A549 (cell line): ENCODE results near the gene LBHD1. TPM values are rescaled to one million over a fixed set of nuclear protein-coding genes. Genes with fewer than 3 reads are reported as not detected.
"Not testable (repeated sequence)": the region's sequence is repeated elsewhere in the genome, so short reads cannot be mapped to it uniquely, and the experiment has no call there.

Experiments used
- ATAC-seq, 2 experiments: fragments of 200-7000 bp in 1 of 2; fragments of >200 bp in 1 of 2; cut with Nextera tagmentation in 1 of 2; cut with Tn5 transposase in 1 of 2; 3 replicates each; pipeline versions ENCODE4 v1.8.0 to v1.9.1; 2018 to 2020; ENCODE audit warnings: mild to moderate bottlenecking in 1 of 2, moderate library complexity in 1 of 2
- CTCF ChIA-PET: fragments of 300-600 bp; sonication (Branson Sonifier 250); formaldehyde crosslinking; extraction: SDS; loops from one replicate; lab custom pipeline; 2021; ENCODE audit warnings: antibody characterized with exemption, inconsistent platforms; lab: Yijun Ruan, JAX
- POLR2A ChIA-PET: fragments of 350-600 bp; formaldehyde crosslinking; extraction: SDS; loops from one replicate; lab custom pipeline; 2021; ENCODE audit warnings: antibody characterized with exemption, inconsistent platforms; lab: Yijun Ruan, JAX
- DNase-seq, 2 experiments: peaks; one replicate each; pipeline versions ENCODE4 v3.0.0 to v3.0.0-alpha.2; 2011 to 2016; ENCODE audit warnings: low read depth in 1 of 2, low spot score in 1 of 2
- FAIRE-seq: peaks from 2 replicates; lab custom pipeline; 2011; peaks lifted over from hg19 to GRCh38; lab: Jason Lieb, UNC
- H3K27ac ChIP-seq, 2 experiments: fragments of >200 bp; sonication (Bioruptor Twin); formaldehyde crosslinking; 3 replicates each; pipeline ENCODE4 v1.5.1; 2016 to 2017
- H3K4me1 ChIP-seq: fragments of >200 bp; sonication (Bioruptor Twin); formaldehyde crosslinking; 3 replicates; pipeline ENCODE4 v1.6.1; 2016
- H3K4me2 ChIP-seq: fragments of >200 bp; sonication (Bioruptor Twin); formaldehyde crosslinking; 3 replicates; pipeline ENCODE4 v1.6.1; 2016
- H3K4me3 ChIP-seq: fragments of >200 bp; sonication (Bioruptor Twin); formaldehyde crosslinking; 3 replicates; pipeline ENCODE4 v1.5.1; 2016
- H3K9me3 ChIP-seq: fragments of >200 bp; sonication (Bioruptor Twin); formaldehyde crosslinking; 3 replicates; pipeline ENCODE4 v1.6.1; 2016
- ATOH8 ChIP-seq: fragments of 250-450 bp; sonication (Bioruptor Pico); IDR thresholded peaks from 2 replicates; pipeline ENCODE4 v1.5.0; 2020; ENCODE audit warnings: low read depth, mild to moderate bottlenecking, moderate library complexity
- BCL3 ChIP-seq: fragments of >200 bp; sonication (Bioruptor Twin); formaldehyde crosslinking; IDR thresholded peaks from 3 replicates; pipeline ENCODE4 v1.6.1; 2016
- CEBPB ChIP-seq, 2 experiments: fragments of >200 bp in 1 of 2; sonication (Bioruptor Twin) in 1 of 2; formaldehyde crosslinking in 1 of 2; IDR thresholded peaks; 2 replicates each; pipeline ENCODE4 v1.6.1; 2012 to 2016
- CHD2 ChIP-seq: fragments of 150-350 bp; IDR thresholded peaks from 2 replicates; pipeline ENCODE4 v1.6.1; 2014; ENCODE audit warnings: low read length; ENCODE audit not compliant: partially characterized antibody
- FOSL2 ChIP-seq, 2 experiments: fragments of 450-650 bp in 1 of 2; fragments of >200 bp in 1 of 2; sonication (Bioruptor Twin) in 1 of 2; formaldehyde crosslinking; IDR thresholded peaks; 2 replicates each; pipeline versions ENCODE4 v1.5.0 to v1.6.1; 2016 to 2020; ENCODE audit warnings: mild to moderate bottlenecking in 1 of 2, moderate library complexity in 1 of 2
- FOXS1 ChIP-seq: fragments of 250-450 bp; sonication (Bioruptor Pico); IDR thresholded peaks from 2 replicates; pipeline ENCODE4 v1.5.0; 2020; ENCODE audit warnings: mild to moderate bottlenecking, moderate library complexity
- GATA3 ChIP-seq: IDR thresholded peaks from 2 replicates; pipeline ENCODE4 v1.6.1; 2012; ENCODE audit warnings: borderline replicate concordance
- HEYL ChIP-seq: fragments of 250-450 bp; sonication (Bioruptor Pico); IDR thresholded peaks from 2 replicates; pipeline ENCODE4 v1.8.0; 2021; ENCODE audit warnings: mild to moderate bottlenecking, moderate library complexity
- HOXB5 ChIP-seq: fragments of 250-450 bp; sonication (Bioruptor Pico); IDR thresholded peaks from 2 replicates; pipeline ENCODE4 v1.5.0; 2020; ENCODE audit warnings: mild to moderate bottlenecking, moderate library complexity
- JUNB ChIP-seq: fragments of >200 bp; sonication (Bioruptor Twin); formaldehyde crosslinking; IDR thresholded peaks from 2 replicates; pipeline ENCODE4 v1.6.1; 2016
- MAX ChIP-seq: IDR thresholded peaks from 2 replicates; pipeline ENCODE4 v1.6.1; 2012
- MYC ChIP-seq: IDR thresholded peaks from 2 replicates; pipeline ENCODE4 v1.6.1; 2012; ENCODE audit warnings: mild to moderate bottlenecking, inconsistent platforms, low read length, improper control_type of control experiment, borderline replicate concordance
- PBX3 ChIP-seq: IDR thresholded peaks from 2 replicates; pipeline ENCODE4 v1.6.1; 2012
- RAD21 ChIP-seq, 2 experiments: fragments of >200 bp in 1 of 2; sonication (Bioruptor Twin) in 1 of 2; formaldehyde crosslinking in 1 of 2; IDR thresholded peaks in 1 of 2; conservative IDR thresholded peaks in 1 of 2; 2 replicates in 1 of 2; 3 replicates in 1 of 2; pipeline ENCODE4 v1.6.1; 2012 to 2018; ENCODE audit warnings: inconsistent platforms in 1 of 2
- USF2 ChIP-seq: fragments of 450-650 bp; IDR thresholded peaks from 2 replicates; pipeline ENCODE4 v1.6.1; 2014; ENCODE audit warnings: antibody characterized with exemption
- ZFP36 ChIP-seq: fragments of 450-650 bp; IDR thresholded peaks from 2 replicates; pipeline ENCODE4 v1.6.1; 2014; ENCODE audit warnings: borderline replicate concordance; ENCODE audit not compliant: partially characterized antibody
- ZNF302 ChIP-seq: fragments of 250-450 bp; sonication (Bioruptor Pico); IDR thresholded peaks from 2 replicates; pipeline ENCODE4 v1.9.0; 2021; ENCODE audit warnings: inconsistent platforms, mild to moderate bottlenecking, moderate library complexity
- ZSCAN20 ChIP-seq: fragments of 250-450 bp; sonication (Bioruptor Pico); IDR thresholded peaks from 2 replicates; pipeline ENCODE4 v1.8.0; 2022; ENCODE audit warnings: mild to moderate bottlenecking, moderate library complexity
- WGBS: methylation state at CpG from one replicate; pipeline ENCODE4 v1.1.6; 2017; ENCODE audit errors: missing lambda C conversion rate; 5-methylcytosine and 5-hydroxymethylcytosine counted together
- polyA plus RNA-seq, 4 experiments: library from polyadenylated mRNA; depleted of rRNA in 3 of 4; stranded (reverse); fragments of >200 nt; fragmentation: RNase III in 1 of 4; extraction: RNeasy Plus Mini Kit Qiagen cat#74134 plus additional on column Dnase treatment in 1 of 4; gene quantifications; 2 replicates in 3 of 4; 3 replicates in 1 of 4; pipeline ENCODE4 v1.2.3, GENCODE V29; 2011 to 2017

Gene LBHD1
- polyA plus RNA-seq, 2 of the 4 experiments (the other 2 are of a cell fraction): 4.1 to 6.8 TPM

- peak; percentile 53; the same call in 1 of the 2 replicates for TF ChIP-seq ATOH8 (CRISPR knock-in tag)
- TF ChIP-seq PBX3: peak; percentile 85
- peak; percentile 70; the same call in 1 of the 2 replicates for TF ChIP-seq FOXS1 (CRISPR knock-in tag)
- no peak for TF ChIP-seq JUNB
- peak; percentile 89 for TF ChIP-seq BCL3
- no peak for TF ChIP-seq HEYL (CRISPR knock-in tag)
- peak; percentile 54 for TF ChIP-seq CHD2
- TF ChIP-seq MYC: no peak; the same call in 1 of the 2 replicates
- TF ChIP-seq CEBPB (IDR thresholded peaks at IDR 0.05): peak; percentile 34 to 85; a peak in 3 of 4 replicates
- 0 out of 2 replicates have a peak, but pooled peaks have one; percentile 77 for TF ChIP-seq HOXB5
- no peak for TF ChIP-seq FOSL2 (IDR thresholded peaks at IDR 0.05)
- peak; percentile 71 for TF ChIP-seq FOSL2 (CRISPR knock-in tag; IDR thresholded peaks at IDR 0.05)
- peak; percentile 81 for TF ChIP-seq USF2
- TF ChIP-seq ZNF302 (CRISPR knock-in tag): no peak
Measured at GRCh38 chr11:62621567-62622470, 50.2 kb downstream of the LBHD1 start, which contains the start of gene B3GAT3 (continued).

DNA sequence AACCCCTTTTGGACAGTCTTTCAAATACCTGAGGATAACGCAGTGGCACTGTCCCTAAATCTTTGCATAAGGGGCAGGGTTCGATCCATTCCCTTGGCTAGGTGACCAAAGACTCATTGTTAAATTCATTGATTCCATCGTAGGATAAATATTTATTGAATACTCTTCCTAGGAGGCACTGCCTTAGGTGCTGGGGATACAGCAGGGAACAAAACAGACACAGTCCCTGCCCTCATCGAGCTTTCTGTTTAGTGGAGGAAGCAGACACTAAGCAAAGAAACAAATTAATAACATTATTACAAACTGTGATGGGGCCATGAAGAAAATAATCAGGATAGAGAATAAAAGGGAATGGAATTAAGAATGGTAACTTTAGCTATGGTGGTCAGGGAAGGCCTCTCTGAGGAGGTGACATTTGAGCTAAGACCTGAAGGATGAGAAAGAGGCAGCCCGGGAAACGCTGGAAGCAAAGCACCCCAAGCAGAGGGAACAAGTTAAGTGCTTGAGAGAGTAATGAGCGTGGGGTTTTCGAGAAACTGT, 51.0 kb downstream of the LBHD1 start:
- DNase-seq: no peak
- peak overlapping the region; percentile 77 for H3K4me3 ChIP-seq
- CTCF ChIA-PET: interaction anchor here (0.6 to 4.9 kb wide), 11 partner anchors 9 to 724 kb away, joined by 3 to 48 read pairs (median 5); partner anchors contain the start of genes C11orf98, CSKMT, EML3 and ROM1
- no peak for ATAC-seq
- peak overlapping the region; percentile 92 for H3K27ac ChIP-seq
- WGBS: 36% methylated on average over 8 of the region's 8 CpGs
- no peak for FAIRE-seq
- peak overlapping the region; percentile 99 for H3K4me2 ChIP-seq
- H3K9me3 ChIP-seq: no peaks in the 10 kb centered on the region
- TF ChIP-seq CHD2: no peak
- TF ChIP-seq ZNF302 (CRISPR knock-in tag): no peak
- TF ChIP-seq MAX: no peak
- no peak for TF ChIP-seq ZSCAN20 (CRISPR knock-in tag)
- TF ChIP-seq RAD21 (conservative IDR thresholded peaks at IDR 0.05 in 1 of 2, IDR thresholded peaks at IDR 0.05 in 1 of 2): no peak
- TF ChIP-seq HOXB5: no peak
- peak; percentile 89 for TF ChIP-seq ZFP36
- no peak for TF ChIP-seq GATA3
- POLR2A ChIA-PET: interaction anchor here (1.0 to 4.6 kb wide), 12 partner anchors 8 to 133 kb away, joined by 3 to 48 read pairs (median 6); partner anchors contain the start of genes C11orf98, CSKMT, EEF1G and EML3
- H3K4me1 ChIP-seq: peaks cover 15% of the 10 kb centered on the region

DNA sequence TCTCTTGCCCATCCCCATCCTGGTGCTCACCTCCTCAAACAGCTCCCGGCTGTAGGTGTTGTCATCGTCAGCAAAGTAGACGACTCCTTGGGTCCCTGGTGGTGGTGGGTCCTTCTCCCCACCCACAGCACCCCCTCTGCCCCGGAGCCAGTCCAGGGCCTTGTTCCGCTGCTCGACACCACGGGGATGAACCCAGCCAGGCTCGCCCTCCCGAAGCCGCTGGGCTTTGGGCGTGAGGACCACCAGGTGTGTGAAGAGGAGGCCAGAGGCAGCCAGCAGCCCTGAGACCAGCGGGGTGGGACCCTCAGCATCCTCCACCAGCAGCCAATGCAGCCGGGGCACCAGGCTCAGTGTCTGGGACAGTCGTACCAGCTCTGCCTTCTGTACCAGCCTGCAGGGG, 55.1 kb downstream of the LBHD1 start:
- CTCF ChIA-PET: interaction anchor here (0.5 to 1.3 kb wide), 4 partner anchors 11 to 250 kb away, joined by 3 to 4 read pairs (median 3); no protein-coding TSS in a partner anchor
- H3K4me3 ChIP-seq, DNase-seq, FAIRE-seq, H3K9me3 ChIP-seq, ATAC-seq, POLR2A ChIA-PET, H3K4me2 ChIP-seq, H3K27ac ChIP-seq: not testable (repeated sequence)
- H3K4me1 ChIP-seq: peaks cover 28% of the 10 kb centered on the region
- 93% methylated on average over 11 of the region's 14 CpGs for WGBS
